Measurements from ENCODE around the gene ANKRD28. TPM values are rescaled to one million over a fixed set of nuclear protein-coding genes. Genes with fewer than 3 reads are reported as not detected.

ANKRD28 gene
- total and polyA plus RNA-seq, 3 experiments from 2014 or later, result 11.2 to 41.5 (median 40.2) TPM

GRCh38 chr3:15757824-15758223, 40.0 kb downstream of the ANKRD28 start:
- Mint-ChIP-seq H3K9me3 (no peaks in the 10 kb centered on the region), H3K4me1 (peaks cover 11 to 27% (median 12%) of the 10 kb centered on the region in 3 donors), H3K27me3 (no peaks in the 10 kb centered on the region), H3K36me3 (peaks cover 0 to 37% (median 11%) of the 10 kb centered on the region in 3 donors), H3K4me3 (no peak overlapping the region), H3K27ac (no peak overlapping the region)
- Histone ChIP-seq H3K36me3 (ENCODE audit: insufficient read depth, low read length) (no peaks in the 10 kb centered on the region), H3K4me3 (ENCODE audit: low read length) (no peak overlapping the region), H3K27me3 (ENCODE audit: insufficient read depth, low read length, poor library complexity, severe bottlenecking) (no peaks in the 10 kb centered on the region), H3K9me3 (ENCODE audit: low read length) (no peaks in the 10 kb centered on the region), H3K27ac (ENCODE audit: low read depth, low read length) (no peak overlapping the region), H3K4me1 (ENCODE audit: insufficient read depth, low read length) (no peaks in the 10 kb centered on the region)
- ChIA-PET CTCF (no interaction called here), POLR2A (no interaction called here)
- DNase-seq, result no peak

DNA sequence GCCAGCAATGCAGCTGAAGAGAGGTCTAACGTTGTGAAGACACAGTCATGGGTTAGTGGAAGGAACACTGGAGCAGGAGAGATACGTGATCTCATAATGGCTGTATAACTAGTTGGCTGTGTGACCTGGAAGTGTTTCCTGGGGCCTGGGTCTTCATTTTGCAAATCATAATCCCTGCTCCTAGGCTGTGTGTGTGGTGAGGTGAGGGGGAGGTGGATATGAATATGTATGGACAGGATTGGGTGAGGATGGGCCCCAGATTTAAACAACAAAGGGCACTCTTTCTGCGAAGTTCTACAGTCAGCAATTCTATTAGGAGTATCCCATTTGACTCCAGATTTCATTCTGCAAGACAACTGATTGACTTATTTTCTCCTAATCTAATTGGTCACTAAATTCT, 41.3 kb downstream of the ANKRD28 start:
- Mint-ChIP-seq H3K36me3 (peaks cover 0 to 36% (median 9%) of the 10 kb centered on the region in 3 donors), H3K4me3 (no peak overlapping the region), H3K4me1 (peaks cover 12 to 28% (median 12%) of the 10 kb centered on the region in 3 donors), H3K27ac (no peak overlapping the region), H3K27me3 (no peaks in the 10 kb centered on the region), H3K9me3 (no peaks in the 10 kb centered on the region)
- H3K27ac ChIP-seq (ENCODE audit: low read depth, low read length), result no peak overlapping the region
- no peak overlapping the region for H3K4me3 ChIP-seq (ENCODE audit: low read length)
- no peaks in the 10 kb centered on the region for H3K9me3 ChIP-seq (ENCODE audit: low read length)
- DNase-seq, result no peak
- no peaks in the 10 kb centered on the region for H3K27me3 ChIP-seq (ENCODE audit: insufficient read depth, low read length, poor library complexity, severe bottlenecking)
- ChIA-PET POLR2A (no interaction called here), CTCF (no interaction called here)
- no peaks in the 10 kb centered on the region for H3K36me3 ChIP-seq (ENCODE audit: insufficient read depth, low read length)
- no peaks in the 10 kb centered on the region for H3K4me1 ChIP-seq (ENCODE audit: insufficient read depth, low read length)

GRCh38 chr3:15755780-15756179, 42.0 kb downstream of the ANKRD28 start:
- no peaks in the 10 kb centered on the region for H3K27me3 Mint-ChIP-seq
- POLR2A ChIA-PET, result no interaction called here
- H3K9me3 Mint-ChIP-seq, result no peaks in the 10 kb centered on the region
- no peak overlapping the region for H3K27ac Mint-ChIP-seq
- H3K36me3 ChIP-seq (ENCODE audit: insufficient read depth, low read length), result no peaks in the 10 kb centered on the region
- H3K27ac ChIP-seq (ENCODE audit: low read depth, low read length), result no peak overlapping the region
- no peaks in the 10 kb centered on the region for H3K4me1 ChIP-seq (ENCODE audit: insufficient read depth, low read length)
- H3K27me3 ChIP-seq (ENCODE audit: insufficient read depth, low read length, poor library complexity, severe bottlenecking), result no peaks in the 10 kb centered on the region
- no peak for DNase-seq
- peaks cover 10 to 28% (median 12%) of the 10 kb centered on the region in 3 donors for H3K4me1 Mint-ChIP-seq
- H3K9me3 ChIP-seq (ENCODE audit: low read length), result no peaks in the 10 kb centered on the region
- peaks cover 0 to 35% (median 9%) of the 10 kb centered on the region in 3 donors for H3K36me3 Mint-ChIP-seq
- CTCF ChIA-PET, result interaction anchor here (1.4 kb wide), 1 partner anchor 10 kb away, joined by 3 read pairs; no protein-coding TSS in a partner anchor
- no peak overlapping the region for H3K4me3 ChIP-seq (ENCODE audit: low read length)
- no peak overlapping the region for H3K4me3 Mint-ChIP-seq

- Histone ChIP-seq H3K27ac (ENCODE audit: low read depth, low read length) (no peak overlapping the region), H3K27me3 (ENCODE audit: insufficient read depth, low read length, poor library complexity, severe bottlenecking) (no peaks in the 10 kb centered on the region), H3K4me3 (ENCODE audit: low read length) (no peak overlapping the region), H3K36me3 (ENCODE audit: insufficient read depth, low read length) (no peaks in the 10 kb centered on the region), H3K9me3 (ENCODE audit: low read length) (no peaks in the 10 kb centered on the region), H3K4me1 (ENCODE audit: insufficient read depth, low read length) (no peaks in the 10 kb centered on the region)
- peaks cover 0 to 36% (median 9%) of the 10 kb centered on the region in 3 donors for H3K36me3 Mint-ChIP-seq
- H3K4me1 Mint-ChIP-seq, result peaks cover 8 to 24% (median 12%) of the 10 kb centered on the region in 3 donors
- H3K27me3 Mint-ChIP-seq, result no peaks in the 10 kb centered on the region
- no peak for DNase-seq
- H3K4me3 Mint-ChIP-seq, result no peak overlapping the region
- no peak overlapping the region for H3K27ac Mint-ChIP-seq
- H3K9me3 Mint-ChIP-seq, result no peaks in the 10 kb centered on the region
- ChIA-PET POLR2A (no interaction called here), CTCF (interaction anchor here (1.4 kb wide), 1 partner anchor 10 kb away, joined by 3 read pairs; no protein-coding TSS in a partner anchor)
Measured at GRCh38 chr3:15755181-15755580, 42.6 kb downstream of the ANKRD28 start.

DNA sequence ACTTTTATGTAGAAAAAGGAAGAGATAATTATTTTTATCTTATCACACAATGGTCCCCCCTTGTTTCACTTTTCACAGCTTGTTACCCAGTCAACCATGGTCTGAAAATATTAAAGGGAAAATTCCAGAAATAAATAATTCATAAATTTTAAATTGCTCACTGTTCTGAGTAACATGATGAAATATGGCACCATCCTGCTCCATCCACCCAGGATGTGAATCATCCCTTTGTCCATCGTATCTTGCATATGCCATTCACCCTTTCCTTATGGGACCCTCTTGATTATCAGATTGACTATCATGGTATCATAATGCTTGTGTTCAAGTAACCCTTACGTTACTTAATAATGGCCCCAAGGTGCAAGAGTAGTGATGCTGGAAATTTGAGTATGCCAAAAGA, 43.7 kb downstream of the ANKRD28 start:
- Histone ChIP-seq H3K27me3 (ENCODE audit: insufficient read depth, low read length, poor library complexity, severe bottlenecking) (no peaks in the 10 kb centered on the region), H3K27ac (ENCODE audit: low read depth, low read length) (no peak overlapping the region), H3K36me3 (ENCODE audit: insufficient read depth, low read length) (no peaks in the 10 kb centered on the region), H3K9me3 (ENCODE audit: low read length) (no peaks in the 10 kb centered on the region), H3K4me1 (ENCODE audit: insufficient read depth, low read length) (no peaks in the 10 kb centered on the region), H3K4me3 (ENCODE audit: low read length) (no peak overlapping the region)
- H3K27ac Mint-ChIP-seq, result no peak overlapping the region
- POLR2A ChIA-PET, result no interaction called here
- CTCF ChIA-PET, result no interaction called here
- H3K27me3 Mint-ChIP-seq, result no peaks in the 10 kb centered on the region
- H3K4me3 Mint-ChIP-seq, result no peak overlapping the region
- no peak for DNase-seq
- peaks cover 7 to 36% (median 12%) of the 10 kb centered on the region in 3 donors for H3K36me3 Mint-ChIP-seq
- peaks cover 3 to 14% (median 6%) of the 10 kb centered on the region in 3 donors for H3K4me1 Mint-ChIP-seq
- no peaks in the 10 kb centered on the region for H3K9me3 Mint-ChIP-seq

DNA sequence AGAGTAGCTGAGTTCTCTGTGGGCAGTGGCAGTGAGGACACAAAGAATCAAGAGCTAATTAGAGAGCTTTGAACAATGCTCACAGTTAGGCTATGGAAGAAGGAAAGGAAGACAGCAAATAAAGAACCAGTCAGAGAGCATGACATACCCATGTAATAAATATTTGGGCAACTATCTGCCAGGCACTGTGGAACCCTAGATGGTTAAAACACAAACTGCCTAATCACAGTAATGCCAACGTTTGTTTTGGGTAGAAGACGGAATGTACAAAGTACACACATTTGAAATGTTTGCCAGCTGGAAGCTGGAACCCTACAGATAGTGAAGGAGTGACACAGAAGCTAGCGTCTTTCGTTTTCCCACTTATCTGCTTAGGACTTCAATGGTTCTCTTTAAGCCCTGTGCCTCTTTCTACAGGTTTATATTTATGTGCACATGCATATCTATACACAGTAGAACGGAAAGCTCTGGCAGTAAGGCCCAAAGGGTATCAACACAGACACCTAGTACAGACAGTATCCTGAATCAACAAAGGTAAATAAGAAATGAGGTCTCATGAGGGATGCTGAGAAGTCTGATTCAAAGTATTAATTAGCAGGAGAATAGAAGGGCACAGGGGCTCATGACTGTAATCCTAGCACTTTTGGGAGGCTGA, 44.6 kb downstream of the ANKRD28 start:
- H3K36me3 Mint-ChIP-seq, result peaks cover 10 to 40% (median 17%) of the 10 kb centered on the region in 3 donors
- H3K27ac ChIP-seq (ENCODE audit: low read depth, low read length), result no peak overlapping the region
- DNase-seq, result no peak
- CTCF ChIA-PET, result interaction anchor here (1.0 kb wide), 1 partner anchor 20 kb away, joined by 3 read pairs; no protein-coding TSS in a partner anchor
- H3K36me3 ChIP-seq (ENCODE audit: insufficient read depth, low read length), result no peaks in the 10 kb centered on the region
- no peak overlapping the region for H3K27ac Mint-ChIP-seq
- no peaks in the 10 kb centered on the region for H3K9me3 Mint-ChIP-seq
- H3K4me3 ChIP-seq (ENCODE audit: low read length), result no peak overlapping the region
- H3K4me3 Mint-ChIP-seq, result no peak overlapping the region
- no peaks in the 10 kb centered on the region for H3K4me1 ChIP-seq (ENCODE audit: insufficient read depth, low read length)
- H3K9me3 ChIP-seq (ENCODE audit: low read length), result no peaks in the 10 kb centered on the region
- no peaks in the 10 kb centered on the region for H3K27me3 ChIP-seq (ENCODE audit: insufficient read depth, low read length, poor library complexity, severe bottlenecking)
- peaks cover 3 to 19% (median 11%) of the 10 kb centered on the region in 3 donors for H3K4me1 Mint-ChIP-seq
- POLR2A ChIA-PET, result no interaction called here
- H3K27me3 Mint-ChIP-seq, result no peaks in the 10 kb centered on the region

GRCh38 chr3:15750879-15751278, 46.9 kb downstream of the ANKRD28 start:
- POLR2A ChIA-PET, result interaction anchor here (0.5 kb wide), 1 partner anchor 32 kb away, joined by 3 read pairs; no protein-coding TSS in a partner anchor
- no peak overlapping the region for H3K27ac ChIP-seq (ENCODE audit: low read depth, low read length)
- CTCF ChIA-PET, result no interaction called here

GRCh38 chr3:15750143-15750542, 47.6 kb downstream of the ANKRD28 start:
- no peak for DNase-seq
- Mint-ChIP-seq H3K36me3 (peaks cover 18 to 35% (median 26%) of the 10 kb centered on the region in 3 donors), H3K27me3 (no peaks in the 10 kb centered on the region), H3K4me1 (peaks cover 26 to 43% (median 42%) of the 10 kb centered on the region in 3 donors), H3K9me3 (peaks cover 0 to under 1% (median 0%) of the 10 kb centered on the region in 5 donors), H3K27ac (no peak overlapping the region), H3K4me3 (no peak overlapping the region)
- H3K36me3 ChIP-seq (ENCODE audit: insufficient read depth, low read length), result no peaks in the 10 kb centered on the region
- H3K4me1 ChIP-seq (ENCODE audit: insufficient read depth, low read length), result no peaks in the 10 kb centered on the region
- no peaks in the 10 kb centered on the region for H3K27me3 ChIP-seq (ENCODE audit: insufficient read depth, low read length, poor library complexity, severe bottlenecking)
- no peaks in the 10 kb centered on the region for H3K9me3 ChIP-seq (ENCODE audit: low read length)
- ChIA-PET POLR2A (no interaction called here), CTCF (no interaction called here)
- no peak overlapping the region for H3K27ac ChIP-seq (ENCODE audit: low read depth, low read length)
- no peak overlapping the region for H3K4me3 ChIP-seq (ENCODE audit: low read length)

More at GRCh38 chr3:15750879-15751278, 46.9 kb downstream of the ANKRD28 start:
- Histone ChIP-seq H3K4me1 (ENCODE audit: insufficient read depth, low read length) (no peaks in the 10 kb centered on the region), H3K36me3 (ENCODE audit: insufficient read depth, low read length) (no peaks in the 10 kb centered on the region), H3K4me3 (ENCODE audit: low read length) (no peak overlapping the region), H3K27me3 (ENCODE audit: insufficient read depth, low read length, poor library complexity, severe bottlenecking) (no peaks in the 10 kb centered on the region), H3K9me3 (ENCODE audit: low read length) (no peaks in the 10 kb centered on the region)
- H3K9me3 Mint-ChIP-seq, result no peaks in the 10 kb centered on the region
- H3K4me1 Mint-ChIP-seq, result peaks cover 20 to 37% (median 34%) of the 10 kb centered on the region in 3 donors
- no peak for DNase-seq
- no peak overlapping the region for H3K27ac Mint-ChIP-seq
- H3K27me3 Mint-ChIP-seq, result no peaks in the 10 kb centered on the region
- H3K4me3 Mint-ChIP-seq, result no peak overlapping the region
- peaks cover 15 to 36% (median 26%) of the 10 kb centered on the region in 3 donors for H3K36me3 Mint-ChIP-seq
